Testis (tissue), 3 donors: ENCODE results near the gene KHDRBS2. TPM values are rescaled to one million over a fixed set of nuclear protein-coding genes. Genes with fewer than 3 reads are reported as not detected.

Source experiments
- DNase-seq: peaks from one replicate; pipeline ENCODE4 v3.0.0-alpha.2; 2019
- H3K27ac ChIP-seq, 2 donors: fragments of 200-600 bp; sonication (generic); one replicate each; pipeline ENCODE4 v1.5.1; 2019
- H3K27me3 ChIP-seq: fragments of 200-600 bp; sonication (generic); one replicate; pipeline ENCODE4 v1.5.1; 2019
- H3K36me3 ChIP-seq: fragments of 200-600 bp; sonication (generic); one replicate; pipeline ENCODE4 v1.5.1; 2017; ENCODE audit warnings: low read depth; ENCODE audit errors: missing control alignments
- H3K4me1 ChIP-seq: fragments of 200-600 bp; sonication (generic); one replicate; pipeline ENCODE4 v1.5.1; 2019
- H3K4me3 ChIP-seq, 2 donors: fragments of 200-600 bp; sonication (generic); one replicate each; pipeline ENCODE4 v1.5.1; 2017 to 2019
- H3K9me3 ChIP-seq: fragments of 200-600 bp; sonication (generic); one replicate; pipeline ENCODE4 v1.5.1; 2017
- POLR2A ChIP-seq: fragments of 450-650 bp; IDR thresholded peaks from one replicate; pipeline ENCODE4 v1.6.1; 2017; ENCODE audit warnings: antibody characterized with exemption, mild to moderate bottlenecking, moderate library complexity
- WGBS, 2 donors: methylation state at CpG; one replicate each; pipeline ENCODE4 v1.1.5; 2018; 5-methylcytosine and 5-hydroxymethylcytosine counted together
- intact Hi-C: fragments of 100-400 bp; cut with DNase I; formaldehyde crosslinking; loops from one replicate; pipeline ENCODE4 v1.15.1; 2023; ENCODE audit warnings: low total_unique reads
- polyA plus RNA-seq: library from polyadenylated mRNA; stranded (reverse); fragments of 350-450 nt; fragmentation: Illumina TruSeq; extraction: RNeasy Lipid Tissue Mini Kit (QIAGEN cat#74804); gene quantifications from one replicate; pipeline ENCODE4 v1.2.3, GENCODE V29; 2014; ENCODE audit warnings: low read depth, low replicate concordance; ENCODE audit not compliant: insufficient read depth
- total RNA-seq, 2 donors: library from RNA; depleted of rRNA; stranded (reverse); fragments of >200 nt; gene quantifications; one replicate each; pipeline ENCODE4 v1.2.3, GENCODE V29; 2016
- TF ChIP-seq, protein P1 (sequence below), 3 experiments: fragments of 450-650 bp in 2 of 3; fragments of 200-600 bp in 1 of 3; sonication (generic) in 1 of 3; IDR thresholded peaks; one replicate each; pipeline ENCODE4 v1.5.1; 2016 to 2019; ENCODE audit warnings: antibody characterized with exemption in 3 of 3, mild to moderate bottlenecking in 2 of 3, moderate library complexity in 1 of 3

KHDRBS2 gene
- total and polyA plus RNA-seq, 3 donors from 2014 or later: 0.26 to 2.0 (median 1.8) TPM

DNA sequence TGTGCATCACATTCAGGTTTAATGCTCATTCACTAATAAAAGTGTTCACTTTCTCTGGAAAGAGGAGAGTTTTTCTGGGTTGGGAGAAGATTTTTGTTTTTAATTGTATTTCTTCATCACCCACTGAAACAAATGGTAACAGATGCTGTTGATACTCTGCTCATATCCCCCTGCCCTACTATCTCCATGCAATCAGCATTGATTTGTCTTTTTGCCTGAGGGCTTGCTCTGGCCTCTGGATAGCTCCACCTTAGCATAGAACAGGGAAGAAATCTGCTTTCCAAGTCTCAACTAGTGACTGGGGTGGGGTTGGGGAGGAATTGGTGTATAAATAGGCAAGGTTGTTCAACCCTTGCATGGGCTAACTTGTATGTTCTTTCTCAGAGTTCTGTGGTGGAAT, 296.4 kb downstream of the KHDRBS2 start:
- DNase-seq: no peak
- no peak for TF ChIP-seq POLR2A
- TF ChIP-seq, protein P1, sequence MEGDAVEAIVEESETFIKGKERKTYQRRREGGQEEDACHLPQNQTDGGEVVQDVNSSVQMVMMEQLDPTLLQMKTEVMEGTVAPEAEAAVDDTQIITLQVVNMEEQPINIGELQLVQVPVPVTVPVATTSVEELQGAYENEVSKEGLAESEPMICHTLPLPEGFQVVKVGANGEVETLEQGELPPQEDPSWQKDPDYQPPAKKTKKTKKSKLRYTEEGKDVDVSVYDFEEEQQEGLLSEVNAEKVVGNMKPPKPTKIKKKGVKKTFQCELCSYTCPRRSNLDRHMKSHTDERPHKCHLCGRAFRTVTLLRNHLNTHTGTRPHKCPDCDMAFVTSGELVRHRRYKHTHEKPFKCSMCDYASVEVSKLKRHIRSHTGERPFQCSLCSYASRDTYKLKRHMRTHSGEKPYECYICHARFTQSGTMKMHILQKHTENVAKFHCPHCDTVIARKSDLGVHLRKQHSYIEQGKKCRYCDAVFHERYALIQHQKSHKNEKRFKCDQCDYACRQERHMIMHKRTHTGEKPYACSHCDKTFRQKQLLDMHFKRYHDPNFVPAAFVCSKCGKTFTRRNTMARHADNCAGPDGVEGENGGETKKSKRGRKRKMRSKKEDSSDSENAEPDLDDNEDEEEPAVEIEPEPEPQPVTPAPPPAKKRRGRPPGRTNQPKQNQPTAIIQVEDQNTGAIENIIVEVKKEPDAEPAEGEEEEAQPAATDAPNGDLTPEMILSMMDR (IDR thresholded peaks at IDR 0.05): no peak
- intact Hi-C loops: no loop called here
- Histone ChIP-seq H3K4me3 (no peak overlapping the region), H3K27ac (no peak overlapping the region), H3K4me1 (no peaks in the 10 kb centered on the region), H3K9me3 (no peaks in the 10 kb centered on the region), H3K36me3 (no peaks in the 10 kb centered on the region), H3K27me3 (no peaks in the 10 kb centered on the region)

DNA sequence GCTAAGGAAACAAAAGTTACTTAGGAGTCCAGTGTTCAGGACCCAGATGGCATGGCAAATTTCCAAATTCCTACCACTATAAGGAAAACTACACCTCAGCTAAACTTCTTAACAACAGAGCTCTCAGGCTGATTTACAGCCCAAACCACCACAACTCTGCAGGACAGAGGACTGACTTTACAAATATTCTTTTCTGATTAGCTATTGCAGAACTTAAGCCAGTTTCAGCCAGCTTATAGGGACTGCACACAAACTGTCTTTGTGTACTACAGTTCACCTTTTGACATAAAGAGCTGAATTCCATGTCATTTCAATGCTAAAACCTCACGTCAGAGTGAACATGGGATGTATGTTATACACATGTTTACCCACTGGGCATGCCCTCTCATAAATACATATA, 305.4 kb downstream of the KHDRBS2 start:
- Histone ChIP-seq H3K4me3 (no peak overlapping the region), H3K27me3 (no peaks in the 10 kb centered on the region), H3K9me3 (no peaks in the 10 kb centered on the region), H3K4me1 (no peaks in the 10 kb centered on the region), H3K36me3 (no peaks in the 10 kb centered on the region), H3K27ac (no peak overlapping the region)
- TF ChIP-seq, protein P1 (IDR thresholded peaks at IDR 0.05): no peak
- TF ChIP-seq POLR2A: no peak
- no peak for DNase-seq
- 74 to 80% methylated on average over 1 of the region's 1 CpG for WGBS, 2 donors
- intact Hi-C loops: no loop called here

DNA sequence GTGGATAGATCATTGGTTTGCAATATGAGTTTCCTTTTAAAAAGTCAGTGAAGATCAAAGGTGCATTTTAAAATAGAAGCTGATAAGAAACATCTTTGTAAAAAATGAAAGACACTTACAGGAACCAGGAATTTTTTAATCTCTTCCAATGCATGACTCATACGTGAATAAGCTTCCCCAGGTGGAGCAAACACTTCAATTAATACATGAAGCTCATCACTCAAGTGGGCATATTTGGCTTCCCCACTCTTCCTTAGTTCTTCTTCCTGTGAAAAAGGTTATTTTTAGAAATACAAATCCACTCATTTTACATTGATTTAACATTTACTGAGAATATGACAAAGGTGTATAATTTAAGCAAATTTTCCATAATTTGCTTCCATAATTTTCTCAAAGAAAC, 308.1 kb downstream of the KHDRBS2 start:
- intact Hi-C loops: no loop called here
- 67 to 84% methylated on average over 1 of the region's 1 CpG for WGBS, 2 donors
- no peak overlapping the region for H3K4me3 ChIP-seq
- no peaks in the 10 kb centered on the region for H3K9me3 ChIP-seq
- no peak overlapping the region for H3K27ac ChIP-seq
- no peaks in the 10 kb centered on the region for H3K36me3 ChIP-seq
- no peak for DNase-seq
- H3K4me1 ChIP-seq: no peaks in the 10 kb centered on the region
- no peak for TF ChIP-seq POLR2A
- TF ChIP-seq, protein P1 (IDR thresholded peaks at IDR 0.05): no peak
- H3K27me3 ChIP-seq: no peaks in the 10 kb centered on the region

DNA sequence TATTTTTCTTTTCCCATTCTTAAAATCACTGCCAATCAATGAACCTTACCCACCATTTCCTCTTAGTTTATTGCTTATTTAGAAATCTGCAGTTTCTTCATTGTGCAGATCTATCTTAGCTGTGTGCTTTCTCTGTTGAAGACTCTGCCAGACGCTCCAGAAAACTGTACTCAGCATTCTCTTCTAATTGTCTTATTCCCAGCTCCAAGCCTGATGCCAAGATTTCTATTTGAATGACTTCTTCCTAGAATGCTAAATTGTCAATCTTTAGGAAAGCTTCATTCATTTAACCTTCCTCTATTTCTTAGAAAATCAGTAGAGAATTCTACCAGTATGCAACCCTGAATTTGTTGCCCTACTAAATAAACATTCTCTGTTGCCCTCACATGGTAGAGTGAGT, 308.9 kb downstream of the KHDRBS2 start:
- 58 to 61% methylated on average over 1 of the region's 1 CpG for WGBS, 2 donors
- no peak for DNase-seq
- no peak overlapping the region for H3K27ac ChIP-seq
- no peaks in the 10 kb centered on the region for H3K9me3 ChIP-seq
- no peaks in the 10 kb centered on the region for H3K4me1 ChIP-seq
- no peaks in the 10 kb centered on the region for H3K27me3 ChIP-seq
- intact Hi-C loops: no loop called here
- no peak overlapping the region for H3K4me3 ChIP-seq
- TF ChIP-seq, protein P1 (IDR thresholded peaks at IDR 0.05): no peak
- no peak for TF ChIP-seq POLR2A
- no peaks in the 10 kb centered on the region for H3K36me3 ChIP-seq

DNA sequence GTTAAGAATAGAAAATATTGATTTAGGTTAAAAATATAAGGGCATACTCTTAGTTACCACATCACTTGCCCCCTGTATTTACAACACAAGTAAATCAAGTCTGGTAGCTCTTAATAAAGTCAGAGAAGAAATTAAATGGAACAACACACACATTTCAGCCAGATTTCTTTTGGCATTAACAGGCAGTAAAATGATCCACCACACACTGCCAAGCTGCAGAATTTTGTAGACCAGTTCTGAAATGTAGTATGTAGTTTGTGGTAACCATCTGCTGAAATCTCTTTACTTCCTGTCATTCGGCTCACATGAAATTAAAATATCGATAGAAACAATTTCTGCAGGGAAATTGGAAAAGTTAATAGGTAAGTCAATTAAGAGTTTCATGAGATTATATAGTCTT, 326.8 kb downstream of the KHDRBS2 start:
- intact Hi-C loops: no loop called here
- H3K4me3 ChIP-seq: no peak overlapping the region
- WGBS, 2 donors: 92 to 94% methylated on average over 2 of the region's 2 CpGs
- no peak for TF ChIP-seq POLR2A
- TF ChIP-seq, protein P1 (IDR thresholded peaks at IDR 0.05): no peak
- no peak overlapping the region for H3K27ac ChIP-seq
- no peaks in the 10 kb centered on the region for H3K9me3 ChIP-seq
- H3K27me3 ChIP-seq: no peaks in the 10 kb centered on the region
- DNase-seq: no peak
- H3K36me3 ChIP-seq: no peaks in the 10 kb centered on the region
- H3K4me1 ChIP-seq: no peaks in the 10 kb centered on the region
